Measurements from ENCODE around the gene SLC6A13. TPM values are rescaled to one million over a fixed set of nuclear protein-coding genes. Genes with fewer than 3 reads are reported as not detected.

SLC6A13 gene
- total RNA-seq, 2 experiments from 2014 or later, result 0.09 TPM; not detected in 1

GRCh38 chr12:177980-178828 is 84.4 kb downstream of the SLC6A13 start:
- Histone ChIP-seq H3K9me3 (ENCODE audit: low read length) (no peaks in the 10 kb centered on the region), H3K36me3 (ENCODE audit: insufficient read depth, low read length) (no peaks in the 10 kb centered on the region), H3K79me2 (ENCODE audit: insufficient read depth, low read depth, low read length) (no peaks in the 10 kb centered on the region), H3K4me3 (ENCODE audit: low read depth, low read length, poor library complexity, severe bottlenecking) (no peak overlapping the region), H3K4me1 (ENCODE audit: insufficient read depth, low read length, poor library complexity, severe bottlenecking) (no peaks in the 10 kb centered on the region), H4K20me1 (ENCODE audit: insufficient read depth, low read length) (no peaks in the 10 kb centered on the region), H3K9me2 (ENCODE audit: insufficient read depth, low read length) (no peaks in the 10 kb centered on the region), H3K27ac (ENCODE audit: low read depth, low read length, poor library complexity, severe bottlenecking) (no peak overlapping the region), H2AFZ (ENCODE audit: low read length) (no peak overlapping the region), H3K4me2 (ENCODE audit: low read length) (no peak overlapping the region)
- TF ChIP-seq CTCF (conservative IDR thresholded peaks at IDR 0.05; ENCODE audit: low read length) (no peak), EZH2phosphoT487 (IDR thresholded peaks at IDR 0.05; ENCODE audit: borderline replicate concordance, low read depth, low read length) (no peak)
- CTCF ChIA-PET (ENCODE audit: unreplicated experiment), result interaction anchor here (1.0 kb wide), 1 partner anchor 11 kb away, joined by 4 read pairs; no protein-coding TSS in a partner anchor
- intact Hi-C loops (cut with micrococcal nuclease; ENCODE audit: unreplicated experiment), result no loop called here
- DNase-seq (ENCODE audit: low spot score), result no peak
- POLR2A ChIA-PET, result no interaction called here
- no TSS peak for BruUV-seq (replicated peaks)

- no peaks in the 10 kb centered on the region for H3K9me2 ChIP-seq (ENCODE audit: insufficient read depth, low read length)
- TF ChIP-seq EZH2phosphoT487 (IDR thresholded peaks at IDR 0.05; ENCODE audit: borderline replicate concordance, low read depth, low read length), result no peak
- TF ChIP-seq CTCF (conservative IDR thresholded peaks at IDR 0.05; ENCODE audit: low read length), result no peak
- no peaks in the 10 kb centered on the region for H3K9me3 ChIP-seq (ENCODE audit: low read length)
- no peaks in the 10 kb centered on the region for H3K4me1 ChIP-seq (ENCODE audit: insufficient read depth, low read length, poor library complexity, severe bottlenecking)
- no peak overlapping the region for H3K27ac ChIP-seq (ENCODE audit: low read depth, low read length, poor library complexity, severe bottlenecking)
- CTCF ChIA-PET (ENCODE audit: unreplicated experiment), result no interaction called here
- no peak overlapping the region for H2AFZ ChIP-seq (ENCODE audit: low read length)
- DNase-seq (ENCODE audit: low spot score), result no peak
- no peaks in the 10 kb centered on the region for H3K79me2 ChIP-seq (ENCODE audit: insufficient read depth, low read depth, low read length)
- BruUV-seq (replicated peaks), result no TSS peak
- H3K36me3 ChIP-seq (ENCODE audit: insufficient read depth, low read length), result no peaks in the 10 kb centered on the region
- intact Hi-C loops (cut with micrococcal nuclease; ENCODE audit: unreplicated experiment), result no loop called here
- no peaks in the 10 kb centered on the region for H4K20me1 ChIP-seq (ENCODE audit: insufficient read depth, low read length)
- no peak overlapping the region for H3K4me3 ChIP-seq (ENCODE audit: low read depth, low read length, poor library complexity, severe bottlenecking)
- H3K4me2 ChIP-seq (ENCODE audit: low read length), result no peak overlapping the region
- POLR2A ChIA-PET, result no interaction called here
Observed at GRCh38 chr12:177336-177979, 85.2 kb downstream of the SLC6A13 start.

Data from OCI-LY7 (cell line).